K562 (cell line): Measurements from ENCODE around the gene TUFM. TPM values are rescaled to one million over a fixed set of nuclear protein-coding genes. Genes with fewer than 3 reads are reported as not detected.

Experiments used
- ATAC-seq: fragments of 200-7000 bp; cut with Tn5 transposase; 3 replicates; pipeline ENCODE4 v1.9.1; 2020; ENCODE audit warnings: moderate library complexity
- BruUV-seq: library from RNA; stranded (reverse); fragments of 400-500 nt; replicated peaks from 2 replicates; lab custom pipeline; 2021; lab: Mats Ljungman, UMichigan
- CTCF ChIA-PET: fragments of 300-600 bp; formaldehyde crosslinking; extraction: SDS; loops from one replicate; lab custom pipeline; 2021; ENCODE audit warnings: low intra/inter-chr PET ratio; lab: Yijun Ruan, JAX
- POLR2A ChIA-PET: fragments of 300-600, 350-650 bp; sonication (Branson Sonifier 250); formaldehyde crosslinking; extraction: SDS; loops from one replicate; lab custom pipeline; 2021; ENCODE audit warnings: antibody characterized with exemption, inconsistent platforms; lab: Yijun Ruan, JAX
- DNase-seq, 4 experiments: peaks; one replicate each; pipeline versions ENCODE4 v3.0.0 to v3.0.0-alpha.2; 2011 to 2018; ENCODE audit warnings: low spot score in 3 of 4, mixed read lengths in 3 of 4; ENCODE audit errors: extremely low read depth in 1 of 4
- FAIRE-seq: peaks from 2 replicates; lab custom pipeline; 2011; peaks lifted over from hg19 to GRCh38; lab: Jason Lieb, UNC
- H2AFZ ChIP-seq: 2 replicates; pipeline ENCODE4 v1.6.0; 2011; ENCODE audit warnings: low read depth, low read length, control low read depth, inconsistent platforms
- H3K27ac ChIP-seq: fragments of 200-600 bp; 3 replicates; pipeline ENCODE4 v1.8.0; 2011; ENCODE audit warnings: low read depth, mild to moderate bottlenecking, control low read depth, inconsistent platforms, low read length, moderate library complexity, mixed read lengths; ENCODE audit errors: extremely low read depth
- H3K27me3 ChIP-seq, 2 experiments: fragments of 300-600 bp in 1 of 2; 2 replicates in 1 of 2; 3 replicates in 1 of 2; pipeline versions ENCODE4 v1.6.0 to v1.8.0; 2011; ENCODE audit warnings: inconsistent platforms in 2 of 2, low read length in 2 of 2, mild to moderate bottlenecking in 1 of 2, mixed read lengths in 1 of 2, moderate library complexity in 1 of 2; ENCODE audit not compliant: control insufficient read depth in 2 of 2, insufficient read depth in 2 of 2
- H3K36me3 ChIP-seq: fragments of 300-600 bp; 3 replicates; pipeline ENCODE4 v1.8.0; 2011; ENCODE audit warnings: mild to moderate bottlenecking, low read length, inconsistent platforms; ENCODE audit not compliant: control insufficient read depth, insufficient read depth
- H3K4me1 ChIP-seq, 2 experiments: fragments of 200-600 bp in 1 of 2; replicated peaks in 1 of 2; 2 replicates in 1 of 2; 3 replicates in 1 of 2; pipeline versions ENCODE4 v1.5.1 to v1.8.0; 2011; ENCODE audit warnings: inconsistent platforms in 2 of 2, low read length in 2 of 2, mild to moderate bottlenecking in 1 of 2, mixed read lengths in 1 of 2, moderate library complexity in 1 of 2; ENCODE audit not compliant: control insufficient read depth in 2 of 2, insufficient read depth in 2 of 2
- H3K4me2 ChIP-seq: 2 replicates; pipeline ENCODE4 v1.6.1; 2011; ENCODE audit warnings: low read length, control low read depth, inconsistent platforms, mixed read lengths; ENCODE audit not compliant: insufficient read depth
- H3K4me3 ChIP-seq: fragments of 200-600 bp; sonication (generic), shearing (Covaris generic); 2 replicates; pipeline ENCODE4 v1.5.1; 2016; ENCODE audit warnings: control low read depth, inconsistent platforms
- H3K79me2 ChIP-seq: fragments of 200-600 bp; 3 replicates; pipeline ENCODE4 v1.8.0; 2011; ENCODE audit warnings: low read length, inconsistent platforms; ENCODE audit not compliant: control insufficient read depth, insufficient read depth
- H3K9ac ChIP-seq, 2 experiments: 2 replicates each; pipeline versions ENCODE4 v1.6.0 to v1.6.1; 2011; ENCODE audit warnings: low read depth in 2 of 2, low read length in 2 of 2, control low read depth in 1 of 2, inconsistent platforms in 1 of 2, mild to moderate bottlenecking in 1 of 2, mixed read lengths in 1 of 2; ENCODE audit not compliant: insufficient read depth in 1 of 2
- H3K9me1 ChIP-seq: one replicate; pipeline ENCODE4 v1.6.0; 2011; ENCODE audit warnings: inconsistent platforms, mild to moderate bottlenecking, low read length, moderate library complexity; ENCODE audit not compliant: control insufficient read depth, insufficient read depth
- H3K9me3 ChIP-seq: replicated peaks from 2 replicates; pipeline ENCODE4 v1.5.1; 2011; ENCODE audit warnings: low read depth, low read length, inconsistent platforms; ENCODE audit not compliant: control insufficient read depth, insufficient read depth
- H4K20me1 ChIP-seq: replicated peaks from 2 replicates; pipeline ENCODE4 v1.6.1; 2011; ENCODE audit warnings: low read length, inconsistent platforms, mixed read lengths; ENCODE audit not compliant: control insufficient read depth, insufficient read depth
- CCNT2 ChIP-seq: IDR thresholded peaks from 2 replicates; pipeline ENCODE4 v1.6.1; 2011; ENCODE audit warnings: borderline replicate concordance, low read depth, mild to moderate bottlenecking, moderate library complexity, mixed read lengths, low read length; ENCODE audit not compliant: insufficient read length; ENCODE audit errors: extremely low read depth
- HMG20A ChIP-seq: fragments of 450-650 bp; formaldehyde crosslinking; conservative IDR thresholded peaks from 2 replicates; pipeline ENCODE4 v1.4.0; 2020; ENCODE audit warnings: mild to moderate bottlenecking, mixed read lengths
- POLR2G ChIP-seq: fragments of 200-400 bp; formaldehyde crosslinking; IDR thresholded peaks from 2 replicates; pipeline ENCODE4 v1.6.1; 2017; ENCODE audit warnings: low read depth, mild to moderate bottlenecking, antibody characterized with exemption, low read length, moderate library complexity
- RBBP5 ChIP-seq: fragments of 200-600 bp; sonication (generic); IDR thresholded peaks from 2 replicates; pipeline ENCODE4 v1.6.1; 2012; ENCODE audit warnings: borderline replicate concordance, mild to moderate bottlenecking, low read length, control low read depth, inconsistent platforms; ENCODE audit not compliant: insufficient read depth, poor library complexity, severe bottlenecking
- RBFOX2 ChIP-seq: fragments of 200-400 bp; formaldehyde crosslinking; IDR thresholded peaks from 2 replicates; pipeline ENCODE4 v1.6.1; 2017; ENCODE audit warnings: low read depth, mild to moderate bottlenecking, low read length, moderate library complexity
- RBM22 ChIP-seq: fragments of 200-400 bp; formaldehyde crosslinking; IDR thresholded peaks from 2 replicates; pipeline ENCODE4 v1.6.1; 2018; ENCODE audit warnings: low read length, low read depth; ENCODE audit not compliant: poor library complexity, severe bottlenecking
- WGBS: fragments of 100-300 bp; shearing (Covaris generic); methylation state at CpG from one replicate; pipeline ENCODE4 v1.1.6; 2016; ENCODE audit warnings: low coverage, mixed read lengths; ENCODE audit not compliant: insufficient coverage; ENCODE audit errors: missing lambda C conversion rate; 5-methylcytosine and 5-hydroxymethylcytosine counted together
- in situ Hi-C: fragments of 300-500 bp; cut with MboI; formaldehyde crosslinking; loops from 4 replicates; pipeline ENCODE4 v1.15.0; 2018; ENCODE audit warnings: inconsistent platforms, mixed read lengths
- intact Hi-C: fragments of 100-400 bp; cut with micrococcal nuclease; formaldehyde crosslinking; loops from 2 replicates; pipeline ENCODE4 v1.14.2; 2022
- polyA plus RNA-seq, 8 experiments: library from polyadenylated mRNA; depleted of rRNA in 4 of 8; stranded (reverse) in 5 of 8; unstranded in 3 of 8; fragments of >200 nt; fragmentation: Nextera tagmentation in 2 of 8; fragmentation: Illumina TruSeq in 1 of 8; extraction: Ambion mirVana in 2 of 8; extraction: Trizol in 1 of 8; gene quantifications; 2 replicates each; pipeline versions ENCODE4 v1.2.1 to v1.2.3, GENCODE V29; 2011 to 2014; ENCODE audit warnings: inconsistent platforms in 1 of 8, missing spikeins in 1 of 8
- total RNA-seq, 7 experiments: library from RNA; depleted of rRNA in 6 of 7; stranded (reverse); fragments of >200 nt in 6 of 7; fragmentation: Illumina TruSeq in 2 of 7; extraction: Trizol in 2 of 7; gene quantifications; 2 replicates each; pipeline versions ENCODE4 v1.2.1 to v1.2.3, GENCODE V29; 2011 to 2021; ENCODE audit warnings: low replicate concordance in 1 of 7
- TF ChIP-seq, protein P1 (sequence below), 2 experiments: fragments of 250-450 bp in 1 of 2; fragments of 450-650 bp in 1 of 2; sonication (Bioruptor Pico) in 1 of 2; IDR thresholded peaks; 2 replicates each; pipeline versions ENCODE4 v1.6.1 to v1.8.0; 2016 to 2021; ENCODE audit warnings: mild to moderate bottlenecking in 2 of 2, moderate library complexity in 2 of 2, missing compliant biosample characterization in 1 of 2, missing genetic modification characterization in 1 of 2
- TF ChIP-seq, protein P2 (sequence below): sonication (generic); formaldehyde crosslinking; IDR thresholded peaks from 2 replicates; pipeline ENCODE4 v1.8.1; 2023; ENCODE audit warnings: mild to moderate bottlenecking, missing genetic modification reagents
- TF ChIP-seq, protein P3 (sequence below), 2 experiments: IDR thresholded peaks in 1 of 2; conservative IDR thresholded peaks in 1 of 2; 2 replicates each; pipeline ENCODE4 v1.6.1; 2016; ENCODE audit warnings: low read depth in 2 of 2, mild to moderate bottlenecking in 1 of 2, missing compliant biosample characterization in 1 of 2, missing genetic modification characterization in 1 of 2, moderate library complexity in 1 of 2
- TF ChIP-seq, protein P4 (sequence below): conservative IDR thresholded peaks from 2 replicates; pipeline ENCODE4 v1.6.1; 2011; ENCODE audit warnings: low read depth, mild to moderate bottlenecking, low read length; ENCODE audit not compliant: control insufficient read depth

TUFM gene
- total and polyA plus RNA-seq, 9 of the 15 experiments (the other 6 are each of a cell fraction or from before 2014, with no cell fraction given), result 34.1 to 434 (median 256) TPM

DNA sequence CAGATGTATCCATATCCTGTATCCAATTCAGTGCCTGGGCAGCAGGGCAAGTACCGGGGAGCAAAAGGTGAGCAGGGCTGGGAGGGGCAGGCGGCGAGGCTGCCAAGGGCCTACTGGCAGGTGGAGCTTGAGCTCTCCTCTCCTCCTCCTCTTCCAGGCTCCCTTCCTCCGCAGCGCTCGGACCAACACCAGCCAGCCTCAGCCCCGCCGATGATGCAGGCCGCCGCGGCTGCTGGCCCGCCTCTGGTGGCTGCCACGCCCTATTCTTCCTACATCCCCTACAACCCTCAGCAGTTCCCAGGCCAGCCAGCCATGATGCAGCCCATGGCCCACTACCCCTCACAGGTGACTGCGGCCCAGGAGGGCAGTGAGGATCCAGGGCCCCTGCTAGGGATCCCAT, 11.8 kb downstream of the TUFM start:
- Histone ChIP-seq H3K9me3 (no peaks in the 10 kb centered on the region), H3K9ac (no peak overlapping the region), H2AFZ (no peak overlapping the region), H3K4me1 (peaks cover 0 to 20% of the 10 kb centered on the region in 2 experiments; a peak in 1 of 5 replicates), H3K4me2 (no peak overlapping the region), H3K79me2 (peaks cover 19% of the 10 kb centered on the region), H3K4me3 (no peak overlapping the region), H3K9me1 (no peaks in the 10 kb centered on the region)
- ATAC-seq (no peak), FAIRE-seq (no peak), DNase-seq (no peak)
- WGBS, result 100% methylated on average over 1 of the region's 14 CpGs
- in situ Hi-C loops (no loop called here), intact Hi-C loops (no loop called here)
- POLR2A ChIA-PET, result interaction anchor here (0.6 to 5.2 kb wide), 5 partner anchors 9 to 568 kb away, joined by 3 to 69 read pairs (median 4); partner anchors contain the start of gene TUFM
- CTCF ChIA-PET, result no interaction called here
- no TSS peak for BruUV-seq
- TF ChIP-seq RBFOX2, result peak; percentile 64
- TF ChIP-seq RBM22, result peak; percentile 58
- TF ChIP-seq, protein P1, sequence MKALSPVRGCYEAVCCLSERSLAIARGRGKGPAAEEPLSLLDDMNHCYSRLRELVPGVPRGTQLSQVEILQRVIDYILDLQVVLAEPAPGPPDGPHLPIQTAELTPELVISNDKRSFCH (CRISPR knock-in tag; IDR thresholded peaks at IDR 0.05), result no peak
- TF ChIP-seq, protein P1 (tag; IDR thresholded peaks at IDR 0.05), result no peak
- TF ChIP-seq CCNT2, result peak; percentile 29
- TF ChIP-seq, protein P2, sequence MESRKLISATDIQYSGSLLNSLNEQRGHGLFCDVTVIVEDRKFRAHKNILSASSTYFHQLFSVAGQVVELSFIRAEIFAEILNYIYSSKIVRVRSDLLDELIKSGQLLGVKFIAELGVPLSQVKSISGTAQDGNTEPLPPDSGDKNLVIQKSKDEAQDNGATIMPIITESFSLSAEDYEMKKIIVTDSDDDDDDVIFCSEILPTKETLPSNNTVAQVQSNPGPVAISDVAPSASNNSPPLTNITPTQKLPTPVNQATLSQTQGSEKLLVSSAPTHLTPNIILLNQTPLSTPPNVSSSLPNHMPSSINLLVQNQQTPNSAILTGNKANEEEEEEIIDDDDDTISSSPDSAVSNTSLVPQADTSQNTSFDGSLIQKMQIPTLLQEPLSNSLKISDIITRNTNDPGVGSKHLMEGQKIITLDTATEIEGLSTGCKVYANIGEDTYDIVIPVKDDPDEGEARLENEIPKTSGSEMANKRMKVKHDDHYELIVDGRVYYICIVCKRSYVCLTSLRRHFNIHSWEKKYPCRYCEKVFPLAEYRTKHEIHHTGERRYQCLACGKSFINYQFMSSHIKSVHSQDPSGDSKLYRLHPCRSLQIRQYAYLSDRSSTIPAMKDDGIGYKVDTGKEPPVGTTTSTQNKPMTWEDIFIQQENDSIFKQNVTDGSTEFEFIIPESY (CRISPR knock-in tag), result peak; percentile 47
- TF ChIP-seq, protein P3, sequence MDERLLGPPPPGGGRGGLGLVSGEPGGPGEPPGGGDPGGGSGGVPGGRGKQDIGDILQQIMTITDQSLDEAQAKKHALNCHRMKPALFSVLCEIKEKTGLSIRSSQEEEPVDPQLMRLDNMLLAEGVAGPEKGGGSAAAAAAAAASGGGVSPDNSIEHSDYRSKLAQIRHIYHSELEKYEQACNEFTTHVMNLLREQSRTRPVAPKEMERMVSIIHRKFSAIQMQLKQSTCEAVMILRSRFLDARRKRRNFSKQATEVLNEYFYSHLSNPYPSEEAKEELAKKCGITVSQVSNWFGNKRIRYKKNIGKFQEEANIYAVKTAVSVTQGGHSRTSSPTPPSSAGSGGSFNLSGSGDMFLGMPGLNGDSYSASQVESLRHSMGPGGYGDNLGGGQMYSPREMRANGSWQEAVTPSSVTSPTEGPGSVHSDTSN (CRISPR knock-in tag; IDR thresholded peaks at IDR 0.05; ENCODE audit: low read depth), result 0 out of 2 replicates have a peak, but pooled peaks have one; percentile 8
- TF ChIP-seq, protein P3 (tag; conservative IDR thresholded peaks at IDR 0.05; ENCODE audit: low read depth), result no peak
- TF ChIP-seq RBBP5, result no peak
- peak; percentile 72; the same call in 1 of the 2 replicates for TF ChIP-seq POLR2G
- TF ChIP-seq, protein P4, sequence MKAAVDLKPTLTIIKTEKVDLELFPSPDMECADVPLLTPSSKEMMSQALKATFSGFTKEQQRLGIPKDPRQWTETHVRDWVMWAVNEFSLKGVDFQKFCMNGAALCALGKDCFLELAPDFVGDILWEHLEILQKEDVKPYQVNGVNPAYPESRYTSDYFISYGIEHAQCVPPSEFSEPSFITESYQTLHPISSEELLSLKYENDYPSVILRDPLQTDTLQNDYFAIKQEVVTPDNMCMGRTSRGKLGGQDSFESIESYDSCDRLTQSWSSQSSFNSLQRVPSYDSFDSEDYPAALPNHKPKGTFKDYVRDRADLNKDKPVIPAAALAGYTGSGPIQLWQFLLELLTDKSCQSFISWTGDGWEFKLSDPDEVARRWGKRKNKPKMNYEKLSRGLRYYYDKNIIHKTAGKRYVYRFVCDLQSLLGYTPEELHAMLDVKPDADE, result no peak
- no peak for TF ChIP-seq HMG20A (CRISPR knock-in tag)
- TF ChIP-seq, all 486 proteins: peak for 6
- Histone ChIP-seq H3K36me3 (peaks cover 91% of the 10 kb centered on the region), H3K27me3 (no peaks in the 10 kb centered on the region), H3K27ac (no peak overlapping the region), H4K20me1 (peaks cover 13% of the 10 kb centered on the region; the same call in 1 of the 2 replicates)
